Right lobe of liver (tissue), 6 donors: ENCODE measurements around the gene ZNF574. TPM values are rescaled to one million over a fixed set of nuclear protein-coding genes. Genes with fewer than 3 reads are reported as not detected.

ENCODE experiments used
- ATAC-seq, 4 donors: fragments of 200-7000 bp; cut with Tn5 transposase; one replicate each; pipeline ENCODE4 v1.9.1; 2020; ENCODE audit warnings: mild to moderate bottlenecking in 4 of 4, moderate library complexity in 4 of 4
- DNase-seq, 3 donors: peaks; one replicate each; pipeline ENCODE4 v3.0.0-alpha.2; 2020
- H3K27ac ChIP-seq, 3 donors: fragments of 200-600 bp; one replicate each; pipeline ENCODE4 v1.8.0; 2022
- H3K27me3 ChIP-seq, 2 donors: fragments of 200-600 bp; one replicate each; pipeline ENCODE4 v1.8.0; 2022
- H3K36me3 ChIP-seq, 4 donors: fragments of 200-600 bp; sonication (generic) in 1 of 4; one replicate each; pipeline versions ENCODE4 v1.5.1 to v1.8.0; 2017 to 2022; ENCODE audit warnings: control low read depth in 1 of 4
- H3K4me1 ChIP-seq, 4 donors: fragments of 200-600 bp; sonication (generic) in 1 of 4; one replicate each; pipeline versions ENCODE4 v1.5.1 to v1.8.0; 2017 to 2022; ENCODE audit warnings: control low read depth in 1 of 4
- H3K4me3 ChIP-seq, 3 donors: fragments of 200-600 bp; one replicate each; pipeline ENCODE4 v1.8.0; 2022
- H3K9me3 ChIP-seq, 4 donors: fragments of 200-600 bp; sonication (generic) in 1 of 4; one replicate each; pipeline versions ENCODE4 v1.5.1 to v1.8.0; 2017 to 2022; ENCODE audit warnings: control low read depth in 1 of 4
- CTCF ChIP-seq, 4 donors: fragments of 200-600 bp in 3 of 4; fragments of 450-650 bp in 1 of 4; IDR thresholded peaks; one replicate each; pipeline versions ENCODE4 v1.5.1 to v1.8.0; 2016 to 2022; ENCODE audit warnings: antibody characterized with exemption in 4 of 4, mild to moderate bottlenecking in 2 of 4
- POLR2A ChIP-seq: fragments of 450-650 bp; IDR thresholded peaks from one replicate; pipeline ENCODE4 v1.6.1; 2017; ENCODE audit warnings: antibody characterized with exemption, mild to moderate bottlenecking
- WGBS: methylation state at CpG from one replicate; pipeline ENCODE4 v1.1.6; 2018; ENCODE audit warnings: low coverage, low lambda C conversion rate; ENCODE audit not compliant: insufficient coverage; ENCODE audit errors: missing lambda C conversion rate; 5-methylcytosine and 5-hydroxymethylcytosine counted together
- intact Hi-C, 2 donors: fragments of 100-400 bp; cut with DNase I; formaldehyde crosslinking; loops; one replicate each; pipeline versions ENCODE4 v1.11.2 to v1.14.1; 2022
- total RNA-seq, 6 experiments: library from RNA; depleted of rRNA in 2 of 6; stranded (reverse); fragments of >200 nt in 2 of 6; fragmentation: NEBNext Ultra II Directional in 3 of 6; extraction: Animal tissue kit (Norgen Biotek cat#: 25700) in 3 of 6; gene quantifications; one replicate each; pipeline versions ENCODE4 v1.1.0 to v1.2.4, GENCODE V29; 2016 to 2023
- donor health status: DM: no; HTN: yes; CAD: no.
- donor health status: DM: no; HTN: no; CAD: no.
- donor health status: DM: no; HTN: no; CAD: no.
- donor health status: DM: no; HTN: yes; CAD: no.
- donor health status: DM: no; HTN: yes; CAD: no.

The ZNF574 gene
- total RNA-seq, 6 experiments from 2014 or later = 4.3 to 5.8 (median 4.7) TPM

GRCh38 chr19:42095814-42096230 is 19.9 kb downstream of the ZNF574 start:
- H3K36me3 ChIP-seq = no peaks in the 10 kb centered on the region
- no peak overlapping the region for H3K27ac ChIP-seq
- TF ChIP-seq POLR2A (no peak), CTCF (IDR thresholded peaks at IDR 0.05) (no peak)
- H3K9me3 ChIP-seq = no peaks in the 10 kb centered on the region
- no peaks in the 10 kb centered on the region for H3K4me1 ChIP-seq
- ATAC-seq (no peak), DNase-seq (no peak)
- no peak overlapping the region for H3K4me3 ChIP-seq
- intact Hi-C loops = no loop called here
- WGBS = no CpG with 5 or more reads among the region's 28 CpGs
- H3K27me3 ChIP-seq = no peaks in the 10 kb centered on the region

- H3K27ac ChIP-seq = no peak overlapping the region
- no peaks in the 10 kb centered on the region for H3K27me3 ChIP-seq
- ATAC-seq (no peak), DNase-seq (no peak)
- TF ChIP-seq POLR2A (no peak), CTCF (IDR thresholded peaks at IDR 0.05) (no peak)
- no peaks in the 10 kb centered on the region for H3K36me3 ChIP-seq
- no peaks in the 10 kb centered on the region for H3K4me1 ChIP-seq
- 76% methylated on average over 4 of the region's 15 CpGs for WGBS
- no peaks in the 10 kb centered on the region for H3K9me3 ChIP-seq
- H3K4me3 ChIP-seq = no peak overlapping the region
- intact Hi-C loops = no loop called here
Observed at GRCh38 chr19:42096255-42096837, 20.4 kb downstream of the ZNF574 start.

DNA sequence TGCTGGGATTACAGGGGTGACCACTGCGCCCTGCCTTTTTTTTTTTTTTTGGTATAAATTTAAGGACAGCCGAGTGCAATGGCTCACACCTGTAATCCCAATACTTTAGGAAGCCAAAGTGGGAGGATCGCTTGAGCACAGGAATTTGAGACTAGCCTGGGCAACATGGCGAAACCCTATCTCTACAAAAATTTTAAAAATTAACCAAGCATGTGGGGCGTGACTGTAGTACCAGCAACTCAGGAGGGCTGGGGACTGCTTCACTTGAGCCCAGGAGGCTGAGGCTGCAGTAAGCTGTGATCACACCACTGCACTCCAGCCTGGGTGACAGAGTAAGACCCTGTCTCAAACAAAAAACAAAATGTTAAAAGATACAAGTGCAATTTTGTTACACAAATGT is 21.5 kb downstream of the ZNF574 start:
- 50% methylated on average over 5 of the region's 5 CpGs for WGBS
- H3K27ac ChIP-seq = no peak overlapping the region
- intact Hi-C loops = no loop called here
- no peak for ATAC-seq
- no peaks in the 10 kb centered on the region for H3K4me1 ChIP-seq
- H3K4me3 ChIP-seq = no peak overlapping the region
- no peaks in the 10 kb centered on the region for H3K9me3 ChIP-seq
- H3K36me3 ChIP-seq = no peaks in the 10 kb centered on the region
- no peaks in the 10 kb centered on the region for H3K27me3 ChIP-seq
- DNase-seq = no peak
- TF ChIP-seq POLR2A (no peak), CTCF (IDR thresholded peaks at IDR 0.05) (no peak)

GRCh38 chr19:42098781-42099180 is 22.8 kb downstream of the ZNF574 start:
- 76% methylated on average over 5 of the region's 6 CpGs for WGBS
- no peak for DNase-seq
- H3K4me1 ChIP-seq = no peaks in the 10 kb centered on the region
- intact Hi-C loops = no loop called here
- no peaks in the 10 kb centered on the region for H3K27me3 ChIP-seq
- no peak overlapping the region for H3K27ac ChIP-seq
- H3K4me3 ChIP-seq = no peak overlapping the region
- no peaks in the 10 kb centered on the region for H3K9me3 ChIP-seq
- no peak for ATAC-seq
- H3K36me3 ChIP-seq = no peaks in the 10 kb centered on the region
- TF ChIP-seq POLR2A (no peak), CTCF (IDR thresholded peaks at IDR 0.05) (no peak)
